Astrocyte of the spinal cord (primary cell): ENCODE measurements around the gene SRXN1.

ENCODE experiments used
- DNase-seq: peaks from one replicate; pipeline ENCODE4 v3.0.0; 2011; ENCODE audit warnings: low read depth, low spot score
- H3K4me3 ChIP-seq: 2 replicates; pipeline ENCODE4 v1.5.1; 2011; ENCODE audit warnings: low read depth, mild to moderate bottlenecking, low read length, moderate library complexity
- in situ Hi-C: cut with HindIII; loops from 2 replicates; pipeline ENCODE4 v1.10.0; 2017; ENCODE audit warnings: low sequenced_read_pairs
- TF ChIP-seq, protein P1 (sequence below): IDR thresholded peaks from 2 replicates; pipeline ENCODE4 v1.5.1; 2012; ENCODE audit warnings: low read depth, mild to moderate bottlenecking, low read length, inconsistent platforms

SRXN1 gene

GRCh38 chr20:617934-618690 is 34.9 kb downstream of the SRXN1 start:
- in situ Hi-C loops = no loop called here

GRCh38 chr20:615514-615913 is 37.5 kb downstream of the SRXN1 start:
- DNase-seq = no peak
- in situ Hi-C loops = no loop called here
- TF ChIP-seq, protein P1, sequence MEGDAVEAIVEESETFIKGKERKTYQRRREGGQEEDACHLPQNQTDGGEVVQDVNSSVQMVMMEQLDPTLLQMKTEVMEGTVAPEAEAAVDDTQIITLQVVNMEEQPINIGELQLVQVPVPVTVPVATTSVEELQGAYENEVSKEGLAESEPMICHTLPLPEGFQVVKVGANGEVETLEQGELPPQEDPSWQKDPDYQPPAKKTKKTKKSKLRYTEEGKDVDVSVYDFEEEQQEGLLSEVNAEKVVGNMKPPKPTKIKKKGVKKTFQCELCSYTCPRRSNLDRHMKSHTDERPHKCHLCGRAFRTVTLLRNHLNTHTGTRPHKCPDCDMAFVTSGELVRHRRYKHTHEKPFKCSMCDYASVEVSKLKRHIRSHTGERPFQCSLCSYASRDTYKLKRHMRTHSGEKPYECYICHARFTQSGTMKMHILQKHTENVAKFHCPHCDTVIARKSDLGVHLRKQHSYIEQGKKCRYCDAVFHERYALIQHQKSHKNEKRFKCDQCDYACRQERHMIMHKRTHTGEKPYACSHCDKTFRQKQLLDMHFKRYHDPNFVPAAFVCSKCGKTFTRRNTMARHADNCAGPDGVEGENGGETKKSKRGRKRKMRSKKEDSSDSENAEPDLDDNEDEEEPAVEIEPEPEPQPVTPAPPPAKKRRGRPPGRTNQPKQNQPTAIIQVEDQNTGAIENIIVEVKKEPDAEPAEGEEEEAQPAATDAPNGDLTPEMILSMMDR = no peak
- H3K4me3 ChIP-seq = no peak overlapping the region

More at GRCh38 chr20:617934-618690, 34.9 kb downstream of the SRXN1 start:
- no peak overlapping the region for H3K4me3 ChIP-seq
- TF ChIP-seq, protein P1 = no peak
- no peak for DNase-seq

DNA sequence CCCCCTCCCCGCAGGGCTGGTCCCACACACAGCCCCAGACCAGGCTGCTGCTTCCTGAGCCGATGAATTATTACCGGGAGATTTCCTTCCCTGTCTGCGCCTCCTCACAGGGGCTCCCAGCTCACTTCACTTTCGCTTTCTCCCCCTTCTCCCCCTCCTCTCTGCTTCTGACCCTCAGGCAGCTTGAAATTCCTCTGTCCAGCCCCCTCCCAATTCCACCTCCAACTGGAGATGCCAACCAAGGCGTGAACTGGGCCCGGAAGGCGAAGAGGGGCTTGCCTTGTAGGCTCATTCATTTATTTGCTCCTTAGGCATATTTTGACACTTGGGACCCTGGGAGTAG is 41.2 kb downstream of the SRXN1 start:
- TF ChIP-seq, protein P1 = no peak
- H3K4me3 ChIP-seq = no peak overlapping the region
- no peak for DNase-seq
- in situ Hi-C loops = no loop called here

- TF ChIP-seq, protein P1 = no peak
- in situ Hi-C loops = no loop called here
- no peak overlapping the region for H3K4me3 ChIP-seq
- DNase-seq = no peak
Measured at GRCh38 chr20:611047-611842, 41.8 kb downstream of the SRXN1 start.

DNA sequence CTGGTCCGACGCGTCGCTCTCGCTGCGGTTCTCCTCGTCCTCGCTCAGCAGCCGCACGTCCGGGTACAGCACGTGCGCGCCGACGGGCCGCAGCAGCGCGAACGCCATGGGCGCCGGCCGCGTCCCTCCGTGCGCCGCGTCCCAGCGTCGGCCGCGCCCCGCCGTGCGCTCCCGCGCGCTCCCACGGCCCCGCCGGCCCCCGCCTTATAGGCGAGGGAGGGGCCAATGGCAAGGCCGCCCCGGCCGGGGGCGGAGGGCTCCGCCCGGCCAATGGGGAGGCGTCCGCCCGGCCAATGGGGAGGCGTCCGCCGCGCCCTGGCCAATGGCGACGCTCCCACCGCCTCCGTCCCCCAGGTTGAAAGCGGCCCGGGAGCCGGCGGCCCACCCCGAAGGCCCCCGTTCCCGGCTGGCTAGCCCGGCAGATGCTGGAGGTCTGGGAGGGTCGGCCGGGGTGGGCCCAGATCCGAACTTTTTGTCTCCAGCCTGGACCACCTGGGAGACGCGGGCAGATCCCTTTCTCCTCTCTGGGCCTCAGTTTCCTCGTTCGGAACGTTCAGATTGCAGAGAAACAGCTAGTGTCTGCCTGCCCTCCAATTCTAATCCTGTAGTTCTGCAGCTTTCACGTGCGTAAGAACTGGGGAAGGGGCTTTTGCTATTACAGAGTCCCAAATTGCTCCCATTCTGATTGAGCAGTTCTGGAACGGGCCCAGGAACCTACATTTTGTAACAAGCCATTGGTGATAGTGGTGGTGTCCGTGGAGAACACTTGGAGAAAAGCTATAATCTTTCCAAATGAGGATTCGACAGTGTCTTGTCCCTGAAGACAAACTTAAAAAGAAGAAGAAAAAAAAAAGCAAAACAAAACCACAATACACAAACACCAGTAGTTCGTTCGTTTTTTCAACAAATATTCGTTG is 42.6 kb downstream of the SRXN1 start, which contains the start of gene TCF15:
Gene TCF15, minus strand, starts transcription at position 180 of the 917 bp plus-strand sequence. Its CDS starts 72 bp downstream, at position 108.
- H3K4me3 ChIP-seq = no peak within 1 kb of the TSS
- peak; percentile 1 for DNase-seq
- in situ Hi-C loops = no loop called here
- TF ChIP-seq, protein P1 = no peak

- in situ Hi-C loops = no loop called here
Measured at GRCh38 chr20:609371-609964, 43.5 kb downstream of the SRXN1 start.

More at GRCh38 chr20:609371-609964, 43.5 kb downstream of the SRXN1 start:
- no peak for DNase-seq
- TF ChIP-seq, protein P1 = no peak
- H3K4me3 ChIP-seq = no peak overlapping the region
